Measurements from ENCODE around the gene KIF2B.
"Not testable (repeated sequence)": the region's sequence is repeated elsewhere in the genome, so short reads cannot be mapped to it uniquely, and the experiment has no call there.

The KIF2B gene

GRCh38 chr17:53823341-53824050 is 769 bp downstream of the KIF2B start:
- in situ Hi-C loops (cut with MboI; ENCODE audit: low sequenced_read_pairs, unreplicated experiment) = no loop called here
- no peak for DNase-seq (ENCODE audit: low spot score)

GRCh38 chr17:53834771-53835170 is 12.0 kb downstream of the KIF2B start:
- in situ Hi-C loops (cut with MboI; ENCODE audit: low sequenced_read_pairs, unreplicated experiment); DNase-seq (ENCODE audit: low spot score): not testable (repeated sequence)

More at GRCh38 chr17:53823341-53824050, 769 bp downstream of the KIF2B start:
- TF ChIP-seq CTCF (IDR thresholded peaks at IDR 0.05; ENCODE audit: borderline replicate concordance, control extremely low read depth, extremely low read depth, insufficient read depth, missing control alignments) = no peak

- DNase-seq (ENCODE audit: low spot score) = no peak
- in situ Hi-C loops (cut with MboI; ENCODE audit: low sequenced_read_pairs, unreplicated experiment) = no loop called here
- TF ChIP-seq CTCF (IDR thresholded peaks at IDR 0.05; ENCODE audit: borderline replicate concordance, control extremely low read depth, extremely low read depth, insufficient read depth, missing control alignments) = no peak
Observed at GRCh38 chr17:53837131-53837530, 14.4 kb downstream of the KIF2B start.

- no peak for TF ChIP-seq CTCF (IDR thresholded peaks at IDR 0.05; ENCODE audit: borderline replicate concordance, control extremely low read depth, extremely low read depth, insufficient read depth, missing control alignments)
- in situ Hi-C loops (cut with MboI; ENCODE audit: low sequenced_read_pairs, unreplicated experiment) = no loop called here
- no peak for DNase-seq (ENCODE audit: low spot score)
Observed at GRCh38 chr17:53844491-53845107, 21.9 kb downstream of the KIF2B start.

- DNase-seq (ENCODE audit: low spot score); in situ Hi-C loops (cut with MboI; ENCODE audit: low sequenced_read_pairs, unreplicated experiment): not testable (repeated sequence)
Observed at GRCh38 chr17:53871128-53871527, 48.4 kb downstream of the KIF2B start.
